IMR-90 (cell line): ENCODE results near the gene SYN1. TPM values are rescaled to one million over a fixed set of nuclear protein-coding genes. Genes with fewer than 3 reads are reported as not detected.

Source experiments
- ATAC-seq: fragments of 200-7000 bp; cut with Tn5 transposase; 2 replicates; pipeline ENCODE4 v1.9.1; 2020; ENCODE audit warnings: low read depth, mild to moderate bottlenecking, moderate library complexity
- BruUV-seq: library from RNA; stranded (reverse); fragments of 400-500 nt; replicated peaks from 2 replicates; lab custom pipeline; 2021; lab: Mats Ljungman, UMichigan
- CTCF ChIA-PET: fragments of 300-600 bp; formaldehyde crosslinking; extraction: SDS; loops from one replicate; lab custom pipeline; 2021; ENCODE audit warnings: antibody characterized with exemption; lab: Yijun Ruan, JAX
- POLR2A ChIA-PET: fragments of 300-600 bp; sonication (Branson Sonifier 250); formaldehyde crosslinking; loops from one replicate; lab custom pipeline; 2022; ENCODE audit warnings: antibody characterized with exemption; ENCODE audit not compliant: unreplicated experiment; lab: Charles Lee
- DNase-seq: peaks from one replicate; pipeline ENCODE4 v3.0.0; 2013
- H2AFZ ChIP-seq: replicated peaks from 2 replicates; pipeline ENCODE3; 2013; ENCODE audit warnings: low read length, mild to moderate bottlenecking; ENCODE audit not compliant: poor library complexity
- H2AK5ac ChIP-seq: 2 replicates; pipeline ENCODE4 v1.6.1; 2013; ENCODE audit warnings: low read depth, low read length, inconsistent platforms
- H2AK9ac ChIP-seq: replicated peaks from 2 replicates; pipeline ENCODE3; 2013; ENCODE audit warnings: mild to moderate bottlenecking, low read depth, low read length, moderate library complexity; ENCODE audit not compliant: poor library complexity
- H2BK120ac ChIP-seq: 2 replicates; pipeline ENCODE4 v1.6.1; 2013; ENCODE audit warnings: low read depth, low read length, inconsistent platforms
- H2BK15ac ChIP-seq: 3 replicates; pipeline ENCODE4 v1.6.1; 2013; ENCODE audit warnings: low read depth, low read length, inconsistent platforms
- H2BK20ac ChIP-seq: 2 replicates; pipeline ENCODE4 v1.6.1; 2013; ENCODE audit warnings: low read depth, mild to moderate bottlenecking, inconsistent platforms, low read length, moderate library complexity
- H2BK5ac ChIP-seq: 2 replicates; pipeline ENCODE4 v1.6.1; 2013; ENCODE audit warnings: mild to moderate bottlenecking, low read depth, low read length, inconsistent platforms; ENCODE audit not compliant: poor library complexity, severe bottlenecking
- H3K14ac ChIP-seq: replicated peaks from 2 replicates; pipeline ENCODE4 v1.6.1; 2013; ENCODE audit warnings: low read depth, low read length, inconsistent platforms
- H3K18ac ChIP-seq: 2 replicates; pipeline ENCODE4 v1.6.1; 2013; ENCODE audit warnings: low read depth, low read length, control low read depth
- H3K23ac ChIP-seq: 2 replicates; pipeline ENCODE4 v1.6.1; 2013; ENCODE audit warnings: low read depth, low read length, inconsistent platforms
- H3K27ac ChIP-seq: 2 replicates; pipeline ENCODE4 v1.5.1; 2013; ENCODE audit warnings: mild to moderate bottlenecking, control low read depth, low read length; ENCODE audit not compliant: insufficient read depth
- H3K27me3 ChIP-seq: 2 replicates; pipeline ENCODE4 v1.6.1; 2013; ENCODE audit warnings: low read length; ENCODE audit not compliant: control insufficient read depth, insufficient read depth
- H3K36me3 ChIP-seq: 2 replicates; pipeline ENCODE4 v1.6.1; 2013; ENCODE audit warnings: low read length, mixed read lengths; ENCODE audit not compliant: control insufficient read depth, insufficient read depth
- H3K4ac ChIP-seq: 2 replicates; pipeline ENCODE4 v1.6.1; 2013; ENCODE audit warnings: low read depth, low read length, inconsistent platforms
- H3K4me1 ChIP-seq: 2 replicates; pipeline ENCODE4 v1.6.1; 2013; ENCODE audit warnings: low read length, mixed read lengths; ENCODE audit not compliant: control insufficient read depth, insufficient read depth
- H3K4me2 ChIP-seq: 2 replicates; pipeline ENCODE4 v1.6.1; 2013; ENCODE audit warnings: low read depth, mild to moderate bottlenecking, control low read depth, low read length, moderate library complexity
- H3K4me3 ChIP-seq: 2 replicates; pipeline ENCODE4 v1.5.1; 2013; ENCODE audit warnings: low read depth, mild to moderate bottlenecking, control low read depth, low read length, moderate library complexity; ENCODE audit not compliant: insufficient read depth
- H3K56ac ChIP-seq: 2 replicates; pipeline ENCODE4 v1.6.1; 2013; ENCODE audit warnings: low read length, inconsistent platforms; ENCODE audit not compliant: insufficient read depth; ENCODE audit errors: extremely low read depth
- H3K79me1 ChIP-seq, 2 experiments: 2 replicates each; pipeline ENCODE4 v1.6.1; 2013; ENCODE audit warnings: low read length in 2 of 2, inconsistent platforms in 1 of 2, low read depth in 1 of 2
- H3K9ac ChIP-seq: 2 replicates; pipeline ENCODE4 v1.6.1; 2013; ENCODE audit warnings: low read depth, low read length, control low read depth
- H3K9me1 ChIP-seq: 2 replicates; pipeline ENCODE4 v1.6.1; 2013; ENCODE audit warnings: low read length, inconsistent platforms; ENCODE audit not compliant: insufficient read depth
- H3K9me3 ChIP-seq: 2 replicates; pipeline ENCODE4 v1.6.1; 2013; ENCODE audit warnings: low read length; ENCODE audit not compliant: control insufficient read depth, insufficient read depth
- H4K20me1 ChIP-seq: 2 replicates; pipeline ENCODE4 v1.6.1; 2013; ENCODE audit warnings: low read length, inconsistent platforms; ENCODE audit not compliant: insufficient read depth
- H4K5ac ChIP-seq: 2 replicates; pipeline ENCODE4 v1.6.1; 2013; ENCODE audit warnings: mild to moderate bottlenecking, low read depth, low read length, control low read depth
- H4K8ac ChIP-seq, 2 experiments: 2 replicates each; pipeline ENCODE4 v1.6.1; 2013; ENCODE audit warnings: low read depth in 2 of 2, low read length in 2 of 2, control low read depth in 1 of 2, inconsistent platforms in 1 of 2
- H4K91ac ChIP-seq: 2 replicates; pipeline ENCODE4 v1.6.1; 2013; ENCODE audit warnings: low read depth, low read length, inconsistent platforms; ENCODE audit not compliant: insufficient read depth
- BHLHE40 ChIP-seq: fragments of 150-350 bp; IDR thresholded peaks from 2 replicates; pipeline ENCODE4 v1.6.1; 2016; ENCODE audit warnings: mild to moderate bottlenecking, low read depth, low read length
- CEBPB ChIP-seq: IDR thresholded peaks from 2 replicates; pipeline ENCODE4 v1.6.1; 2012; ENCODE audit warnings: low read depth, low read length, improper control_type of control experiment
- CHD1 ChIP-seq: IDR thresholded peaks from 2 replicates; pipeline ENCODE4 v1.6.1; 2012; ENCODE audit warnings: low read depth, low read length, improper control_type of control experiment
- MAFK ChIP-seq: IDR thresholded peaks from 2 replicates; pipeline ENCODE4 v1.6.1; 2012; ENCODE audit warnings: low read depth, low read length, improper control_type of control experiment
- MAZ ChIP-seq: IDR thresholded peaks from 2 replicates; pipeline ENCODE4 v1.6.1; 2012; ENCODE audit warnings: low read depth, mild to moderate bottlenecking, low read length, improper control_type of control experiment, moderate library complexity, borderline replicate concordance
- MXI1 ChIP-seq: IDR thresholded peaks from 2 replicates; pipeline ENCODE4 v1.6.1; 2012; ENCODE audit warnings: low read depth, mild to moderate bottlenecking, low read length, moderate library complexity, borderline replicate concordance
- NFE2L2 ChIP-seq: fragments of 150-350 bp; IDR thresholded peaks from 2 replicates; pipeline ENCODE4 v1.6.1; 2016; ENCODE audit warnings: low read depth, mild to moderate bottlenecking, low read length
- RAD21 ChIP-seq: IDR thresholded peaks from 2 replicates; pipeline ENCODE4 v1.6.1; 2012; ENCODE audit warnings: low read length, improper control_type of control experiment
- SMC3 ChIP-seq: fragments of 150-350 bp; IDR thresholded peaks from 2 replicates; pipeline ENCODE4 v1.6.1; 2016; ENCODE audit warnings: low read depth, mild to moderate bottlenecking, antibody characterized with exemption, low read length, moderate library complexity
- USF2 ChIP-seq: fragments of 150-350 bp; IDR thresholded peaks from 2 replicates; pipeline ENCODE4 v1.6.1; 2017; ENCODE audit warnings: mild to moderate bottlenecking, antibody characterized with exemption, low read length, low read depth
- WGBS, 2 experiments: methylation state at CpG; one replicate each; pipeline versions ENCODE4 v1.1.5 to v1.1.7; 2013; ENCODE audit warnings: missing lambda C conversion rate in 2 of 2; ENCODE audit not compliant: insufficient read length in 1 of 2; ENCODE audit errors: extremely low coverage in 2 of 2; 5-methylcytosine and 5-hydroxymethylcytosine counted together
- dilution Hi-C: fragments of 300-500 bp; cut with HindIII; formaldehyde crosslinking; loops from one replicate; pipeline ENCODE4 v1.14.3; 2018; ENCODE audit warnings: low sequenced_read_pairs; ENCODE audit not compliant: unreplicated experiment
- in situ Hi-C: fragments of 300-500 bp; cut with MboI; formaldehyde crosslinking; loops from 3 replicates; pipeline ENCODE4 v1.14.3; 2019; ENCODE audit warnings: low sequenced_read_pairs, inconsistent platforms, mixed read lengths
- intact Hi-C: fragments of 100-400 bp; cut with micrococcal nuclease; formaldehyde crosslinking; loops from 2 replicates; pipeline ENCODE4 v1.10.0; 2022
- polyA plus RNA-seq, 3 experiments: library from polyadenylated mRNA; depleted of rRNA; stranded (reverse); fragments of >200 nt; gene quantifications; 2 replicates each; pipeline ENCODE4 v1.2.3, GENCODE V29; 2012; ENCODE audit warnings: low replicate concordance in 1 of 3
- total RNA-seq: library from RNA; depleted of rRNA; stranded (reverse); fragments of >200 nt; gene quantifications from 2 replicates; pipeline ENCODE4 v1.2.3, GENCODE V29; 2012

The SYN1 gene
- total and polyA plus RNA-seq, 2 of the 4 experiments (the other 2 are of a cell fraction), result under 0.01 to 0.56 TPM

GRCh38 chrX:47629419-47630200, 10.0 kb upstream of the SYN1 start, which contains the start of gene CFP (continued):
- no peak for TF ChIP-seq CHD1

DNA sequence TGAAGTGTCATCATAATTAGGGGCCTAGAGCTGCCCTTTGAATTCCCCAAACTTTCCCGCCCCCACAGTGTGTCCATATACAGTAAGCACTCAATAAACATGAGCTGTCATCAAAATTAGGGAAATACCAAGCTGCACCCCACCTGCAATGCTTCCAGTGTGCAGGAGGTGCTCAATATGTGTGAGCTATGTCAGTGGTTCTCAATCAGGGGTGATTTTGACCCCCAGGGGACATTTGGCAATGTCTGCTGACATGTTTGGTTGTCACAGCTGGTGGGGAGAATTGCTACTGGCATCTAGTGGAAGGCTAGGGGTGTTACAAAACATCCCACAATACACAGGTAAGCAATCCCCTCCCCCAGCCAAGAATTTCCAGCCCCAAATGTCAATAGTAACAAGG, 9.3 kb upstream of the SYN1 start:
- Histone ChIP-seq H3K27me3 (no peaks in the 10 kb centered on the region; the same call in 1 of the 2 replicates), H3K27ac (no peak overlapping the region), H2AK9ac (no peak overlapping the region), H2BK15ac (no peak overlapping the region), H3K23ac (no peak overlapping the region), H2BK5ac (no peak overlapping the region), H4K20me1 (no peaks in the 10 kb centered on the region; the same call in 1 of the 2 replicates), H4K8ac (no peak overlapping the region), H3K9me1 (no peaks in the 10 kb centered on the region), H3K56ac (no peak overlapping the region), H2AFZ (no peak overlapping the region), H3K9ac (no peak overlapping the region), H3K18ac (no peak overlapping the region), H4K5ac (no peak overlapping the region), H3K4me3 (no peak overlapping the region), H3K4me2 (no peak overlapping the region), H3K79me1 (no peaks in the 10 kb centered on the region), H3K36me3 (no peaks in the 10 kb centered on the region; the same call in 1 of the 2 replicates), H3K4me1 (no peaks in the 10 kb centered on the region), H4K91ac (no peak overlapping the region), H3K9me3 (no peaks in the 10 kb centered on the region), H2AK5ac (no peak overlapping the region), H2BK120ac (no peak overlapping the region), H3K14ac (no peak overlapping the region), H3K4ac (no peak overlapping the region), H2BK20ac (no peak overlapping the region)
- in situ Hi-C loops, result loop anchor here (25.0 kb wide), 1 partner anchor 417 kb away; the partner anchor contains the start of gene CDK16
- DNase-seq, result no peak
- WGBS, 2 experiments, result no CpG with 5 or more reads among the region's 1 CpG
- POLR2A ChIA-PET, result no interaction called here
- intact Hi-C loops, result no loop called here
- TF ChIP-seq NFE2L2 (no peak), CEBPB (no peak), MXI1 (no peak), BHLHE40 (no peak), USF2 (no peak), MAFK (no peak), RAD21 (no peak), MAZ (no peak), SMC3 (no peak)
- ATAC-seq, result no peak
- BruUV-seq, result no TSS peak
- dilution Hi-C loops, result no loop called here
- CTCF ChIA-PET, result no interaction called here
